Esophagus squamous epithelium (tissue), 4 donors: ENCODE results near the gene MYO1D.

Experiments used
- CTCF ChIP-seq, 6 experiments: fragments of 450-650 bp in 4 of 6; fragments of 200-600 bp in 2 of 6; sonication (generic) in 2 of 6; IDR thresholded peaks; one replicate each; pipeline ENCODE4 v1.5.1; 2016 to 2019; ENCODE audit warnings: antibody characterized with exemption in 6 of 6, mild to moderate bottlenecking in 4 of 6, moderate library complexity in 4 of 6
- POLR2A ChIP-seq, 4 donors: fragments of 450-650 bp; IDR thresholded peaks; one replicate each; pipeline ENCODE4 v1.6.1; 2017; ENCODE audit warnings: antibody characterized with exemption in 4 of 4, mild to moderate bottlenecking in 4 of 4, moderate library complexity in 3 of 4

GRCh38 chr17:32523017-32523680 is 353.8 kb downstream of the MYO1D start:
- no peak for TF ChIP-seq CTCF (IDR thresholded peaks at IDR 0.05)
- no peak for TF ChIP-seq POLR2A (IDR thresholded peaks at IDR 0.05)
